Activated T-helper 2 cell treated with anti-CD3 and anti-CD28 coated beads, Interferon-gamma antibody, Interleukin-2, Interleukin-4, amounts not matched to agents 10 μg/mL and 5 μg/mL and 100 μg/mL, durations not matched to agents 14 hours and 24 hours and 36 hours (primary cell): ENCODE data around the gene LUZP1. TPM values are rescaled to one million over a fixed set of nuclear protein-coding genes. Genes with fewer than 3 reads are reported as not detected.

ENCODE experiments used
- DNase-seq: peaks from one replicate; pipeline ENCODE4 v3.0.0; 2021; ENCODE audit warnings: low spot score
- H3K27ac Mint-ChIP-seq: one replicate; pipeline ENCODE4 v1.8.0; 2021; ENCODE audit warnings: mixed read lengths
- H3K27me3 Mint-ChIP-seq: one replicate; pipeline ENCODE4 v1.8.0; 2021; ENCODE audit warnings: low read depth, mixed read lengths
- H3K36me3 Mint-ChIP-seq: one replicate; pipeline ENCODE4 v1.8.0; 2021; ENCODE audit warnings: low read depth, mixed read lengths
- H3K4me1 Mint-ChIP-seq: one replicate; pipeline ENCODE4 v1.8.0; 2021; ENCODE audit warnings: low read depth, mixed read lengths
- H3K4me3 Mint-ChIP-seq: one replicate; pipeline ENCODE4 v1.8.0; 2021; ENCODE audit warnings: low read depth, mild to moderate bottlenecking, moderate library complexity, mixed read lengths
- H3K9me3 Mint-ChIP-seq: one replicate; pipeline ENCODE4 v1.8.0; 2021; ENCODE audit warnings: mixed read lengths
- intact Hi-C: fragments of 100-400 bp; cut with micrococcal nuclease; formaldehyde crosslinking; loops from one replicate; pipeline ENCODE4 v1.15.1; 2023
- total RNA-seq: library from RNA; stranded (reverse); gene quantifications from 2 replicates; pipeline ENCODE4 v1.2.3, GENCODE V29; 2022

Gene LUZP1
- total RNA-seq, 1 donor from 2014 or later = 21.6 TPM

GRCh38 chr1:23116216-23116836, 52.3 kb downstream of the LUZP1 start:
- Mint-ChIP-seq H3K4me3 (no peak overlapping the region), H3K27ac (no peak overlapping the region), H3K27me3 (no peaks in the 10 kb centered on the region), H3K36me3 (no peaks in the 10 kb centered on the region), H3K4me1 (peaks cover 67% of the 10 kb centered on the region), H3K9me3 (no peaks in the 10 kb centered on the region)
- no peak for DNase-seq
- intact Hi-C loops = no loop called here

- H3K27me3 Mint-ChIP-seq = no peaks in the 10 kb centered on the region
- H3K27ac Mint-ChIP-seq = peak overlapping the region; percentile 26
- no peaks in the 10 kb centered on the region for H3K9me3 Mint-ChIP-seq
- peaks cover 7% of the 10 kb centered on the region for H3K36me3 Mint-ChIP-seq
- peaks cover 73% of the 10 kb centered on the region for H3K4me1 Mint-ChIP-seq
- DNase-seq = no peak
- intact Hi-C loops = no loop called here
- H3K4me3 Mint-ChIP-seq = no peak overlapping the region
Observed at GRCh38 chr1:23114424-23115079, 54.1 kb downstream of the LUZP1 start.

GRCh38 chr1:23111600-23112535, 56.8 kb downstream of the LUZP1 start:
- H3K4me3 Mint-ChIP-seq = peak overlapping the region; percentile 34

GRCh38 chr1:23110391-23110790, 58.3 kb downstream of the LUZP1 start:
- Mint-ChIP-seq H3K27ac (peak overlapping the region; percentile 83), H3K9me3 (no peaks in the 10 kb centered on the region), H3K36me3 (peaks cover 40% of the 10 kb centered on the region), H3K4me3 (peak overlapping the region; percentile 6), H3K4me1 (peaks cover 62% of the 10 kb centered on the region), H3K27me3 (no peaks in the 10 kb centered on the region)
- DNase-seq = no peak
- intact Hi-C loops = loop anchor here (2.0 kb wide), 1 partner anchor 38 kb away; no protein-coding TSS in a partner anchor

More at GRCh38 chr1:23111600-23112535, 56.8 kb downstream of the LUZP1 start:
- H3K27me3 Mint-ChIP-seq = no peaks in the 10 kb centered on the region
- no peak for DNase-seq
- peaks cover 28% of the 10 kb centered on the region for H3K36me3 Mint-ChIP-seq
- H3K9me3 Mint-ChIP-seq = no peaks in the 10 kb centered on the region
- H3K4me1 Mint-ChIP-seq = peaks cover 64% of the 10 kb centered on the region
- H3K27ac Mint-ChIP-seq = peak overlapping the region; percentile 54
- intact Hi-C loops = loop anchor here (2.0 kb wide), 1 partner anchor 37 kb away; no protein-coding TSS in a partner anchor

- Mint-ChIP-seq H3K9me3 (no peaks in the 10 kb centered on the region), H3K27ac (peak overlapping the region; percentile 3), H3K4me3 (no peak overlapping the region), H3K4me1 (peaks cover 54% of the 10 kb centered on the region), H3K36me3 (peaks cover 43% of the 10 kb centered on the region), H3K27me3 (no peaks in the 10 kb centered on the region)
- intact Hi-C loops = loop anchor here (1.0 kb wide), 1 partner anchor 9 kb away; no protein-coding TSS in a partner anchor
- no peak for DNase-seq
Observed at GRCh38 chr1:23108918-23109533, 59.6 kb downstream of the LUZP1 start.

GRCh38 chr1:23103001-23103889, 65.4 kb downstream of the LUZP1 start:
- peaks cover 34% of the 10 kb centered on the region for H3K36me3 Mint-ChIP-seq
- DNase-seq = peak; percentile 17
- no peaks in the 10 kb centered on the region for H3K9me3 Mint-ChIP-seq
- H3K27me3 Mint-ChIP-seq = no peaks in the 10 kb centered on the region
- intact Hi-C loops = loop anchor here (1.0 to 5.0 kb wide), 3 partner anchors 45 to 239 kb away; partner anchors contain the start of genes HNRNPR and LUZP1
- H3K27ac Mint-ChIP-seq = peak overlapping the region; percentile 88
- peaks cover 46% of the 10 kb centered on the region for H3K4me1 Mint-ChIP-seq
- peak overlapping the region; percentile 73 for H3K4me3 Mint-ChIP-seq

- no peak overlapping the region for H3K27ac Mint-ChIP-seq
- H3K36me3 Mint-ChIP-seq = peaks cover 25% of the 10 kb centered on the region
- intact Hi-C loops = loop anchor here (5.0 kb wide), 1 partner anchor 240 kb away; the partner anchor contains the start of gene HNRNPR
- peaks cover 46% of the 10 kb centered on the region for H3K4me1 Mint-ChIP-seq
- H3K27me3 Mint-ChIP-seq = no peaks in the 10 kb centered on the region
- no peaks in the 10 kb centered on the region for H3K9me3 Mint-ChIP-seq
- H3K4me3 Mint-ChIP-seq = no peak overlapping the region
- no peak for DNase-seq
Observed at GRCh38 chr1:23102289-23102688, 66.4 kb downstream of the LUZP1 start.

GRCh38 chr1:23101887-23102286, 66.8 kb downstream of the LUZP1 start:
- Mint-ChIP-seq H3K36me3 (peaks cover 23% of the 10 kb centered on the region), H3K27me3 (no peaks in the 10 kb centered on the region), H3K9me3 (no peaks in the 10 kb centered on the region), H3K4me3 (no peak overlapping the region), H3K27ac (no peak overlapping the region), H3K4me1 (peaks cover 44% of the 10 kb centered on the region)
- intact Hi-C loops = loop anchor here (2.0 to 5.0 kb wide), 2 partner anchors 17 to 240 kb away; partner anchors contain the start of gene HNRNPR
- DNase-seq = no peak

GRCh38 chr1:23101101-23101827, 67.4 kb downstream of the LUZP1 start:
- Mint-ChIP-seq H3K4me3 (no peak overlapping the region), H3K27ac (no peak overlapping the region), H3K4me1 (peaks cover 42% of the 10 kb centered on the region)

GRCh38 chr1:23100074-23100748, 68.4 kb downstream of the LUZP1 start:
- Mint-ChIP-seq H3K9me3 (no peaks in the 10 kb centered on the region), H3K36me3 (peaks cover 11% of the 10 kb centered on the region), H3K4me1 (peaks cover 42% of the 10 kb centered on the region)

More at GRCh38 chr1:23101101-23101827, 67.4 kb downstream of the LUZP1 start:
- DNase-seq = no peak
- intact Hi-C loops = loop anchor here (2.0 to 5.0 kb wide), 2 partner anchors 18 to 241 kb away; partner anchors contain the start of gene HNRNPR
- Mint-ChIP-seq H3K36me3 (peaks cover 19% of the 10 kb centered on the region), H3K27me3 (no peaks in the 10 kb centered on the region), H3K9me3 (no peaks in the 10 kb centered on the region)

More at GRCh38 chr1:23100074-23100748, 68.4 kb downstream of the LUZP1 start:
- H3K27me3 Mint-ChIP-seq = no peaks in the 10 kb centered on the region
- intact Hi-C loops = loop anchor here (1.0 to 5.0 kb wide), 3 partner anchors 9 to 242 kb away; partner anchors contain the start of gene HNRNPR
- peak; percentile 28 for DNase-seq
- peak overlapping the region; percentile 67 for H3K27ac Mint-ChIP-seq
- H3K4me3 Mint-ChIP-seq = no peak overlapping the region
